ENCODE data around the gene ITPKC. TPM values are rescaled to one million over a fixed set of nuclear protein-coding genes. Genes with fewer than 3 reads are reported as not detected.

Gene ITPKC
- total and polyA plus RNA-seq, 2 of the 13 experiments (the other 11 are each of a cell fraction or from before 2014, with no cell fraction given), result 6.9 to 11.2 TPM

DNA sequence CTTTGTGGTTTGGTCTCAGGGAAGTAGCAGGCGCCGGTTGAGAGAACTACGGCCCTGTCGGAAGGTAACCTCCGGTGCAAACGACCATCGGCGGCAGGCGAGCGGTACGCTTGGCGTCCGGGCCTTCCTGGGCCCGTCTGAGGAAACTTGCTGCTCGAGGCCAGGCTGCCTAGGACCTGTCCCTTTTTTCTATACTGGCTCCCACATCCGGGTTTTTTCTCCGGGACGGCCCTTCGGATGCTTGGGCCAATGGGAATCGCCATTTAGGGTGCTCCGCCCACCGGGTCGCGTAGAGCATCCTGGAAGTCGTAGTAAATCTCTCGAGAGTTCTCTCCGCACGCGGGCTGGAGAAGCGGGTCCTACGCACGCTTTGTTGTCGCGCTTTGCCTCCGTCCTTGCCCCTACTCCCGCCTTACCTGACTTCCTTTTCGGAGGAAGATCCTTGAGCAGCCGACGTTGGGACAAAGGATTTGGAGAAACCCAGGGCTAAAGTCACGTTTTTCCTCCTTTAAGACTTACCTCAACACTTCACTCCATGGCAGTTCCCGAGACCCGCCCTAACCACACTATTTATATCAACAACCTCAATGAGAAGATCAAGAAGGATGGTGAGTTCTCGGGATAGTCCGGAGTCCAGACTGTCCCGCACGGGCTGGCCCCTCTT, 34.1 kb downstream of the ITPKC start, which contains the start of gene SNRPA (continued):
- TF ChIP-seq, protein P1, sequence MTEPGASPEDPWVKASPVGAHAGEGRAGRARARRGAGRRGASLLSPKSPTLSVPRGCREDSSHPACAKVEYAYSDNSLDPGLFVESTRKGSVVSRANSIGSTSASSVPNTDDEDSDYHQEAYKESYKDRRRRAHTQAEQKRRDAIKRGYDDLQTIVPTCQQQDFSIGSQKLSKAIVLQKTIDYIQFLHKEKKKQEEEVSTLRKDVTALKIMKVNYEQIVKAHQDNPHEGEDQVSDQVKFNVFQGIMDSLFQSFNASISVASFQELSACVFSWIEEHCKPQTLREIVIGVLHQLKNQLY (CRISPR knock-in tag; IDR thresholded peaks at IDR 0.05), result no peak
- TF ChIP-seq NR2C2 (CRISPR knock-in tag; IDR thresholded peaks at IDR 0.05; ENCODE audit: borderline replicate concordance) (no peak), KDM6A (CRISPR knock-in tag; IDR thresholded peaks at IDR 0.05; ENCODE audit: low read depth) (no peak), NFYC (CRISPR knock-in tag; IDR thresholded peaks at IDR 0.05) (peak; percentile 65), ZNF256 (CRISPR knock-in tag; conservative IDR thresholded peaks at IDR 0.05) (no peak), MTF1 (CRISPR knock-in tag; IDR thresholded peaks at IDR 0.05) (no peak), RBM39 (IDR thresholded peaks at IDR 0.05; ENCODE audit: low read depth, low read length, poor library complexity, severe bottlenecking) (peak; percentile 50), ZNF383 (CRISPR knock-in tag; IDR thresholded peaks at IDR 0.05; ENCODE audit: borderline replicate concordance) (no peak), MXD3 (CRISPR knock-in tag; IDR thresholded peaks at IDR 0.05) (no peak; the same call in 1 of the 2 replicates), REXO4 (CRISPR knock-in tag; IDR thresholded peaks at IDR 0.05; ENCODE audit: borderline replicate concordance) (no peak), RFX5 (IDR thresholded peaks at IDR 0.05; ENCODE audit: low read depth, low read length) (no peak), U2AF1 (optimal IDR thresholded peaks at IDR 0.05; ENCODE audit: low read depth, low read length) (no peak), ZNF367 (CRISPR knock-in tag; IDR thresholded peaks at IDR 0.05; ENCODE audit: borderline replicate concordance) (no peak), ZNF24 (IDR thresholded peaks at IDR 0.05) (no peak), MBD4 (IDR thresholded peaks at IDR 0.05; ENCODE audit: borderline replicate concordance, low read length) (no peak), KLF6 (CRISPR knock-in tag; IDR thresholded peaks at IDR 0.05) (no peak), TOE1 (CRISPR knock-in tag; IDR thresholded peaks at IDR 0.05) (no peak), ZZZ3 (CRISPR knock-in tag; IDR thresholded peaks at IDR 0.05; ENCODE audit: borderline replicate concordance) (no peak), PAX8 (CRISPR knock-in tag; IDR thresholded peaks at IDR 0.05; ENCODE audit: borderline replicate concordance) (no peak), PHF8 (CRISPR knock-in tag; IDR thresholded peaks at IDR 0.05) (peak; percentile 49; the same call in 1 of the 2 replicates), ZNF556 (CRISPR knock-in tag; IDR thresholded peaks at IDR 0.05; ENCODE audit: borderline replicate concordance) (no peak), TBX3 (IDR thresholded peaks at IDR 0.05; ENCODE audit: borderline replicate concordance) (no peak), ZNF124 (CRISPR knock-in tag; IDR thresholded peaks at IDR 0.05) (0 out of 2 replicates have a peak, but pooled peaks have one; percentile 35), U2AF2 (IDR thresholded peaks at IDR 0.05; ENCODE audit: low read depth, low read length) (no peak), ZNF546 (CRISPR knock-in tag; conservative IDR thresholded peaks at IDR 0.05) (no peak), MAFG (CRISPR knock-in tag; IDR thresholded peaks at IDR 0.05) (no peak), ZNF850 (CRISPR knock-in tag; conservative IDR thresholded peaks at IDR 0.05) (no peak), ZBTB8A (CRISPR knock-in tag; IDR thresholded peaks at IDR 0.05; ENCODE audit: borderline replicate concordance, low read depth) (no peak)
- TF ChIP-seq, protein P2, sequence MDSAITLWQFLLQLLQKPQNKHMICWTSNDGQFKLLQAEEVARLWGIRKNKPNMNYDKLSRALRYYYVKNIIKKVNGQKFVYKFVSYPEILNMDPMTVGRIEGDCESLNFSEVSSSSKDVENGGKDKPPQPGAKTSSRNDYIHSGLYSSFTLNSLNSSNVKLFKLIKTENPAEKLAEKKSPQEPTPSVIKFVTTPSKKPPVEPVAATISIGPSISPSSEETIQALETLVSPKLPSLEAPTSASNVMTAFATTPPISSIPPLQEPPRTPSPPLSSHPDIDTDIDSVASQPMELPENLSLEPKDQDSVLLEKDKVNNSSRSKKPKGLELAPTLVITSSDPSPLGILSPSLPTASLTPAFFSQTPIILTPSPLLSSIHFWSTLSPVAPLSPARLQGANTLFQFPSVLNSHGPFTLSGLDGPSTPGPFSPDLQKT (CRISPR knock-in tag; IDR thresholded peaks at IDR 0.05; ENCODE audit: borderline replicate concordance), result no peak

Data from HepG2 (cell line).